ENCODE results near the gene FGD3.

- no peak for TF ChIP-seq FOXM1 (IDR thresholded peaks at IDR 0.05; ENCODE audit: borderline replicate concordance)
- TF ChIP-seq TARDBP (IDR thresholded peaks at IDR 0.05): no peak
- TF ChIP-seq FOXK2 (IDR thresholded peaks at IDR 0.05): no peak
These were observed 102.9 kb downstream of the FGD3 start for GRCh38 chr9:93050231-93050630.

Data from HEK293T (cell line).